ENCODE data around the gene MARVELD3. TPM values are rescaled to one million over a fixed set of nuclear protein-coding genes. Genes with fewer than 3 reads are reported as not detected.
A peak's percentile ranks its signal among the peaks of the same experiment; 100 is the strongest.
"Not testable (repeated sequence)": the region's sequence is repeated elsewhere in the genome, so short reads cannot be mapped to it uniquely, and the experiment has no call there.

The MARVELD3 gene, protein sequence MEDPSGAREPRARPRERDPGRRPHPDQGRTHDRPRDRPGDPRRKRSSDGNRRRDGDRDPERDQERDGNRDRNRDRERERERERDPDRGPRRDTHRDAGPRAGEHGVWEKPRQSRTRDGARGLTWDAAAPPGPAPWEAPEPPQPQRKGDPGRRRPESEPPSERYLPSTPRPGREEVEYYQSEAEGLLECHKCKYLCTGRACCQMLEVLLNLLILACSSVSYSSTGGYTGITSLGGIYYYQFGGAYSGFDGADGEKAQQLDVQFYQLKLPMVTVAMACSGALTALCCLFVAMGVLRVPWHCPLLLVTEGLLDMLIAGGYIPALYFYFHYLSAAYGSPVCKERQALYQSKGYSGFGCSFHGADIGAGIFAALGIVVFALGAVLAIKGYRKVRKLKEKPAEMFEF
- total RNA-seq (ENCODE audit: unreplicated experiment) = 0.25 TPM
- long read RNA-seq = 0 reads

DNA sequence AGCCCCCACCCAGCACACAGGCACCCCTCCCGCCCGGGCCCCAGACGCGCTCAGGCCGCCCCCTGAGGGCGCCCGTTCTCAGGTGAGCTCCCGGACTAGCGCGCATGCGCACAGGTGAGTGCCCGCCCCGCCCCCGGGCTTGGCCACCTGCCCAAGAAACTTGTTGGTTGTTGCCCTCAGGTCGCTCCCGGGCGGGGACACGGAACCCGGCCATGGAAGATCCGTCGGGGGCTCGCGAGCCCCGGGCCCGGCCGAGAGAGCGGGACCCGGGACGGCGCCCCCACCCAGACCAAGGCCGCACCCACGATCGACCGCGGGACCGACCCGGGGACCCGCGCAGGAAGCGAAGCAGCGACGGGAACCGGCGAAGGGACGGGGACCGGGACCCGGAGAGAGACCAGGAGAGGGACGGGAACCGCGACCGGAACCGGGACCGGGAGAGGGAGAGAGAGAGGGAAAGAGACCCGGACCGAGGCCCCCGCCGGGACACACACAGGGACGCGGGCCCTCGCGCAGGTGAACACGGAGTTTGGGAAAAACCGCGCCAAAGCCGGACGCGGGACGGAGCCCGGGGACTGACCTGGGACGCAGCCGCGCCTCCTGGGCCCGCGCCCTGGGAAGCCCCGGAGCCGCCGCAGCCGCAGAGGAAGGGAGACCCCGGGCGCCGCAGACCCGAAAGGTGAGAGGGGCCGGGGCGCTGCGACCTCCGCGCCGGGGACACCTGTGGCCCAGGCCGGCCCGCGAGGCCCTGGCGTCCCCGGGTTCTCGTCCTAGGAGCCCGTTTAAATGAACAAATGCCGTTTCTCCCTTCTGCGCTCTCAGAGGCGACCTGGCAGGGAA, at the start of gene MARVELD3:
Gene MARVELD3 (plus strand): TSS at position 167 of the 840 bp plus-strand sequence. CDS start 46 bp downstream, at position 213.
- Mint-ChIP-seq H3K4me3 (ENCODE audit: unreplicated experiment) (peak within 1 kb of the TSS; percentile 79), H3K27ac (ENCODE audit: unreplicated experiment) (no peak within 1 kb of the TSS), H3K9me3 (ENCODE audit: unreplicated experiment) (no peaks in the 10 kb centered on the region)

DNA sequence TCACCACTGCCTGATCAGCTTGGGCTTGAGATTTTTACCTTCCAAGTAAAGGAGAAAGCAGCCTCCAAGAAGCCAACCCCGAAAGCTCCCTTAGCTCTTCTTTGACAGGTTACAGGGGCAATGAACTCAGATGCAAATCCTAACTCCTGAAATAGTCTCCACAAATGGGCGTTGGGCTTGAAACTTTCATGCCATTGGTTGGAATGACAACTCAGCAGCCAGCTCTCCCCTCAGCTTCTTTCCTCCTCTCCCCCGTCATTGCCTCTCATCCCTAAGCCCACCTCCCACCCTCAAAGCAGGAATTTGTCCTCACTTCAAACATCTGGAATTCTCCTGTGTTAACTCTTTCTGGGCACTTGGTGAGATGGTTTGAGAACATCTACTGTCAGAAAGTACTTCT, 49.0 kb upstream of the MARVELD3 start, which contains the start of gene TAT:
Gene TAT (minus strand): TSS at position 122 of the 400 bp plus-strand sequence. CDS start 677 bp downstream, outside the sequence.
- no peaks in the 10 kb centered on the region for H3K27me3 Mint-ChIP-seq (ENCODE audit: unreplicated experiment)

More for the DNA sequence above, at the start of gene MARVELD3:
- Mint-ChIP-seq H3K36me3 (ENCODE audit: unreplicated experiment) (no peaks in the 10 kb centered on the region), H3K4me1 (ENCODE audit: low read depth, unreplicated experiment) (no peaks in the 10 kb centered on the region), H3K27me3 (ENCODE audit: unreplicated experiment) (peaks cover 3% of the 10 kb centered on the region)
- TF ChIP-seq, protein P1, sequence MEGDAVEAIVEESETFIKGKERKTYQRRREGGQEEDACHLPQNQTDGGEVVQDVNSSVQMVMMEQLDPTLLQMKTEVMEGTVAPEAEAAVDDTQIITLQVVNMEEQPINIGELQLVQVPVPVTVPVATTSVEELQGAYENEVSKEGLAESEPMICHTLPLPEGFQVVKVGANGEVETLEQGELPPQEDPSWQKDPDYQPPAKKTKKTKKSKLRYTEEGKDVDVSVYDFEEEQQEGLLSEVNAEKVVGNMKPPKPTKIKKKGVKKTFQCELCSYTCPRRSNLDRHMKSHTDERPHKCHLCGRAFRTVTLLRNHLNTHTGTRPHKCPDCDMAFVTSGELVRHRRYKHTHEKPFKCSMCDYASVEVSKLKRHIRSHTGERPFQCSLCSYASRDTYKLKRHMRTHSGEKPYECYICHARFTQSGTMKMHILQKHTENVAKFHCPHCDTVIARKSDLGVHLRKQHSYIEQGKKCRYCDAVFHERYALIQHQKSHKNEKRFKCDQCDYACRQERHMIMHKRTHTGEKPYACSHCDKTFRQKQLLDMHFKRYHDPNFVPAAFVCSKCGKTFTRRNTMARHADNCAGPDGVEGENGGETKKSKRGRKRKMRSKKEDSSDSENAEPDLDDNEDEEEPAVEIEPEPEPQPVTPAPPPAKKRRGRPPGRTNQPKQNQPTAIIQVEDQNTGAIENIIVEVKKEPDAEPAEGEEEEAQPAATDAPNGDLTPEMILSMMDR (IDR thresholded peaks at IDR 0.05; ENCODE audit: partially characterized antibody, unreplicated experiment) = no peak
- peak; percentile 26 for DNase-seq

DNA sequence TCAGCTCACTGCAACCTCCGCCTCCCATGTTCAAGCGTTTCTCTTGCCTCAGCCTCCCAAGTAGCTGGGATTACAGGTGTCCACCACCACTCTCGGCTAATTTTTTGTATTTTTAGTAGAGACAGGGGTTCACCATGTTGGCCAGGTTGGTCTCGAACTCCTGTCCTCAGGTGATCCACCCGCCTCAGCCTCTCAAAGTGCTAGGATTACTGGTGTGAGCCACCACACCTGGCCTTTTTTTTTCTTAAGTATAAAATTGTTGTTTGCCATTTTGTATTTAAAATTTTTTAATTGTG, 43.5 kb upstream of the MARVELD3 start:
- H3K4me1 Mint-ChIP-seq (ENCODE audit: low read depth, unreplicated experiment); H3K27ac Mint-ChIP-seq (ENCODE audit: unreplicated experiment); DNase-seq; H3K27me3 Mint-ChIP-seq (ENCODE audit: unreplicated experiment); H3K9me3 Mint-ChIP-seq (ENCODE audit: unreplicated experiment); H3K4me3 Mint-ChIP-seq (ENCODE audit: unreplicated experiment); H3K36me3 Mint-ChIP-seq (ENCODE audit: unreplicated experiment): not testable (repeated sequence)

More for the DNA sequence above, 49.0 kb upstream of the MARVELD3 start, which contains the start of gene TAT:
- H3K27ac Mint-ChIP-seq (ENCODE audit: unreplicated experiment) = no peak within 1 kb of the TSS
- no peak within 1 kb of the TSS for H3K4me3 Mint-ChIP-seq (ENCODE audit: unreplicated experiment)
- no peaks in the 10 kb centered on the region for H3K9me3 Mint-ChIP-seq (ENCODE audit: unreplicated experiment)
- no peaks in the 10 kb centered on the region for H3K4me1 Mint-ChIP-seq (ENCODE audit: low read depth, unreplicated experiment)
- H3K36me3 Mint-ChIP-seq (ENCODE audit: unreplicated experiment) = no peaks in the 10 kb centered on the region
- DNase-seq = no peak
- TF ChIP-seq, protein P1 (IDR thresholded peaks at IDR 0.05; ENCODE audit: partially characterized antibody, unreplicated experiment) = no peak

DNA sequence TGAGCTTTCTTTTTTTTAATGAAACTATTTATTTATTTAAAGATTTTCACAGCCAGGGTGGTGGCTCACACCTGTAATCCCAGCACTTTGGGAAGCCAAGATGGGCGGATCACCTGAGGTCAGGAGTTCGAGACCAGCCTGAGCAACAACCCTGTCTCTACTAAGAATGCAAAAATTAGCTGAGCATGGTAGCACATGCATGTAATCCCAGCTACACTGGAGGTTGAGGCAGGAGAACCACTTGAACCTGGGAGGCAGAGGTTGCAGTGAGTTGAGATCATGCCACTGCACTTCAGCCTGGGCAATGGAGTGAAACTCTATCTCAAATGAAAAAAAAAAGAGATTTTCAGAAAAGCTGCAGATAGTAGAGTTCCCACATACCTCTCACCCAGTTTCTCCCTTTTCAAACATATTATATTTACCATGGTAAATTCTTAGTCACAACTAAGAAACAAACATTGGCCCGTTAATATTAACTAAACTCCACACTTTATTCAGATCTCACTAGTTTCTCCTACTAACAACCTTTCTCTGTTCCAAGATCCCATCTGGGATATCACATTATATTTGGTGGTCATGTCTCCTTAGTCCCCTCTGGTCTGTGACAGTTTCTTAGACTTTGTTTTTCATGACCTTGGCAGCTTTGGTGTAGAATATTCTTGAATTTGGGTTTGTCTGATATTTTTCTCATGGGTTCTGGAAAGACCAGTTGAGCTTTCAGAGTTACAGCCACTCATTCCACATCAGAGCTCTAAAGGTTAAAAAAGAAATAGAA, 41.3 kb upstream of the MARVELD3 start:
- TF ChIP-seq, protein P1 (IDR thresholded peaks at IDR 0.05; ENCODE audit: partially characterized antibody, unreplicated experiment) = no peak
- Mint-ChIP-seq H3K27me3 (ENCODE audit: unreplicated experiment) (peaks cover 2% of the 10 kb centered on the region), H3K36me3 (ENCODE audit: unreplicated experiment) (no peaks in the 10 kb centered on the region), H3K9me3 (ENCODE audit: unreplicated experiment) (peaks cover 2% of the 10 kb centered on the region), H3K4me3 (ENCODE audit: unreplicated experiment) (no peak overlapping the region), H3K4me1 (ENCODE audit: low read depth, unreplicated experiment) (no peaks in the 10 kb centered on the region), H3K27ac (ENCODE audit: unreplicated experiment) (no peak overlapping the region)
- no peak for DNase-seq

DNA sequence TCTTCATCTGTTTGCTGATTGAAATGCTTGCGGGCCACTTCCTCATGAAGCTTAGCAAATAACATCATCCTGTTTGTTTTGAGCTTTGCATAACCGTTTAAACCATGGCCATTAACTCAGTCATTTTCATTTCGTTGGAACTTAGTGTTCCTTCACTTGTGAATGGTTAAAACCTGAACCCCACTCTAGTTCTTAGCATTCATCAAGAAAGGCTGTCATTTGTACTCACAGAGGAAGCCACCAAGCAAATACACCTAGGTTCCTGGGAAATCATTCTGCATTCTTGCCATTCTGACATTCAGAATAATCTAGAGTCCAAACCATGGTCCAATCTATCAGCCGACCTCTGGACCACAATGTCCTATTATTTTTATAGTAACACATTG, 40.7 kb upstream of the MARVELD3 start:
- H3K4me1 Mint-ChIP-seq (ENCODE audit: low read depth, unreplicated experiment) = no peaks in the 10 kb centered on the region
- DNase-seq = no peak
- H3K4me3 Mint-ChIP-seq (ENCODE audit: unreplicated experiment) = no peak overlapping the region
- peaks cover 2% of the 10 kb centered on the region for H3K27me3 Mint-ChIP-seq (ENCODE audit: unreplicated experiment)
- peaks cover 2% of the 10 kb centered on the region for H3K9me3 Mint-ChIP-seq (ENCODE audit: unreplicated experiment)
- no peak overlapping the region for H3K27ac Mint-ChIP-seq (ENCODE audit: unreplicated experiment)
- TF ChIP-seq, protein P1 (IDR thresholded peaks at IDR 0.05; ENCODE audit: partially characterized antibody, unreplicated experiment) = no peak
- H3K36me3 Mint-ChIP-seq (ENCODE audit: unreplicated experiment) = no peaks in the 10 kb centered on the region

DNA sequence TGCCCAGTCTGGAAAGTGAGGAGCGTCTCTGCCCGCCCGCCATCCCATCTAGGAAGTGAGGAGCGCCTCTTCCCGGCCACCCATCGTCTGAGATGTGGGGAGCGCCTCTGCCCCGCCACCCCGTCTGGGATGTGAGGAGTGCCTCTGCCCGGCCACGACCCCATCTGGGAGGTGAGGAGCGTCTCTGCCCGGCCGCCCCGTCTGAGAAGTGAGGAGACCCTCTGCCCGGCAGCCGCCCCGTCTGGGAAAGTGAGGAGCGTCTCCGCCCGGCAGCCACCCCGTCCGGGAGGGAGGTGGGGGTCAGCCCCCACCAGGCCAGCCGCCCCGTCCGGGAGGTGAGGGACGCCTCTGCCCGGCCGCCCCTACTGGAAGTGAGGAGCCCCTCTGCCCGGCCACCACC, 36.6 kb upstream of the MARVELD3 start:
- H3K27me3 Mint-ChIP-seq (ENCODE audit: unreplicated experiment); DNase-seq; H3K36me3 Mint-ChIP-seq (ENCODE audit: unreplicated experiment); H3K27ac Mint-ChIP-seq (ENCODE audit: unreplicated experiment); H3K4me1 Mint-ChIP-seq (ENCODE audit: low read depth, unreplicated experiment); H3K4me3 Mint-ChIP-seq (ENCODE audit: unreplicated experiment); H3K9me3 Mint-ChIP-seq (ENCODE audit: unreplicated experiment): not testable (repeated sequence)

DNA sequence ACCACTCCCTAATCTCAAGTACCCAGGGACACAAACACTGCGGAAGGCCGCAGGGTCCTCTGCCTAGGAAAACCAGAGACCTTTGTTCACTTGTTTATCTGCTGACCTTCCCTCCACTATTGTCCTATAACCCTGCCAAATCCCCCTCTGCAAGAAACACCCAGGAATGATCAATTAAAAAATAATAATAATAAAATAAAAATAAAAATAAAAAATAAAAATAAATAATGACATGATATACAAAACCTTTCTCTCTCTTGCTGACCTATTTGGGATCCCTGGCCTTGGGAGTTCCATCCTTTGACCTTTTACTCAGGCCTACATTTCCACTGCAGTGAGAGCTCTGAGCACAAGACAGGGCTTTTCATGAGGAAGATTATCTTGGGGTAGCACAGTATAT, 35.9 kb upstream of the MARVELD3 start:
- not testable (repeated sequence) for H3K4me3 Mint-ChIP-seq (ENCODE audit: unreplicated experiment); DNase-seq; H3K27ac Mint-ChIP-seq (ENCODE audit: unreplicated experiment); H3K36me3 Mint-ChIP-seq (ENCODE audit: unreplicated experiment); H3K9me3 Mint-ChIP-seq (ENCODE audit: unreplicated experiment); H3K27me3 Mint-ChIP-seq (ENCODE audit: unreplicated experiment); H3K4me1 Mint-ChIP-seq (ENCODE audit: low read depth, unreplicated experiment)

Data from glutamatergic neuron (in vitro differentiated cells).